H1 (cell line): ENCODE results near the gene TUBB2B.
"Not testable (repeated sequence)": the region's sequence is repeated elsewhere in the genome, so short reads cannot be mapped to it uniquely, and the experiment has no call there.

ENCODE experiments used
- EP300 ChIP-seq, 2 experiments: IDR thresholded peaks; 1 replicate in 1 of 2; 2 replicates in 1 of 2; pipeline ENCODE4 v1.6.1; 2011 to 2012; ENCODE audit warnings: low read depth in 2 of 2, low read length in 2 of 2, mild to moderate bottlenecking in 2 of 2, borderline replicate concordance in 1 of 2, inconsistent platforms in 1 of 2, moderate library complexity in 1 of 2
- EZH2 ChIP-seq: fragments of 200-600 bp; sonication (generic); IDR thresholded peaks from 2 replicates; pipeline ENCODE4 v1.7.1; 2012; ENCODE audit warnings: low read depth, mild to moderate bottlenecking, moderate library complexity, low read length, inconsistent platforms; ENCODE audit not compliant: severe bottlenecking
- HDAC6 ChIP-seq: IDR thresholded peaks from one replicate; pipeline ENCODE4 v1.7.1; 2012; ENCODE audit warnings: low read depth, mild to moderate bottlenecking, inconsistent platforms, low read length, moderate library complexity
- JUND ChIP-seq: IDR thresholded peaks from 2 replicates; pipeline ENCODE4 v1.6.1; 2011; ENCODE audit warnings: mild to moderate bottlenecking, improper control_type of control experiment, low read length
- POLR2A ChIP-seq, 2 experiments: IDR thresholded peaks; 1 replicate in 1 of 2; 2 replicates in 1 of 2; pipeline ENCODE4 v1.6.1; 2011; ENCODE audit warnings: low read depth in 2 of 2, low read length in 2 of 2, mild to moderate bottlenecking in 2 of 2; ENCODE audit errors: control extremely low read depth in 1 of 2
- RFX5 ChIP-seq: IDR thresholded peaks from 2 replicates; pipeline ENCODE4 v1.6.1; 2011; ENCODE audit warnings: low read depth, low read length, improper control_type of control experiment, borderline replicate concordance
- SP1 ChIP-seq: IDR thresholded peaks from 2 replicates; pipeline ENCODE4 v1.6.1; 2011; ENCODE audit warnings: low read depth, low read length
- TAF1 ChIP-seq: IDR thresholded peaks from 2 replicates; pipeline ENCODE4 v1.6.1; 2011; ENCODE audit warnings: mild to moderate bottlenecking, low read depth, low read length
- TAF7 ChIP-seq: optimal IDR thresholded peaks from 2 replicates; pipeline ENCODE3; 2011; ENCODE audit warnings: low read depth, mild to moderate bottlenecking, inconsistent platforms, low read length, moderate library complexity, borderline replicate concordance
- TF ChIP-seq, protein P1 (sequence below): IDR thresholded peaks from 2 replicates; pipeline ENCODE4 v1.6.1; 2011; ENCODE audit warnings: low read length, improper control_type of control experiment
- TF ChIP-seq, protein P2 (sequence below), 3 experiments: IDR thresholded peaks; 1 replicate in 2 of 3; 2 replicates in 1 of 3; pipeline versions ENCODE4 v1.5.1 to v1.6.1; 2011; ENCODE audit warnings: low read length in 3 of 3, mild to moderate bottlenecking in 3 of 3, inconsistent platforms in 2 of 3, low read depth in 1 of 3, moderate library complexity in 1 of 3; ENCODE audit not compliant: insufficient read depth in 1 of 3; ENCODE audit errors: control extremely low read depth in 1 of 3
- TF ChIP-seq, protein P3 (sequence below): IDR thresholded peaks from 2 replicates; pipeline ENCODE4 v1.6.1; 2012; ENCODE audit warnings: low read length, inconsistent platforms

GRCh38 chr6:3178666-3179065 is 48.8 kb downstream of the TUBB2B start:
- not testable (repeated sequence) for TF ChIP-seq RFX5; HDAC6; EP300 (IDR thresholded peaks at IDR 0.05; ENCODE audit: borderline replicate concordance in 1 of 2, low read depth in 2 of 2, low read length in 2 of 2); TAF1; POLR2A (IDR thresholded peaks at IDR 0.05; ENCODE audit: control extremely low read depth in 1 of 2, low read depth in 2 of 2, low read length in 2 of 2); JUND; EZH2; SP1; TAF7
- TF ChIP-seq, protein P1, sequence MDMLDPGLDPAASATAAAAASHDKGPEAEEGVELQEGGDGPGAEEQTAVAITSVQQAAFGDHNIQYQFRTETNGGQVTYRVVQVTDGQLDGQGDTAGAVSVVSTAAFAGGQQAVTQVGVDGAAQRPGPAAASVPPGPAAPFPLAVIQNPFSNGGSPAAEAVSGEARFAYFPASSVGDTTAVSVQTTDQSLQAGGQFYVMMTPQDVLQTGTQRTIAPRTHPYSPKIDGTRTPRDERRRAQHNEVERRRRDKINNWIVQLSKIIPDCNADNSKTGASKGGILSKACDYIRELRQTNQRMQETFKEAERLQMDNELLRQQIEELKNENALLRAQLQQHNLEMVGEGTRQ = not testable (repeated sequence)
- TF ChIP-seq, protein P2, sequence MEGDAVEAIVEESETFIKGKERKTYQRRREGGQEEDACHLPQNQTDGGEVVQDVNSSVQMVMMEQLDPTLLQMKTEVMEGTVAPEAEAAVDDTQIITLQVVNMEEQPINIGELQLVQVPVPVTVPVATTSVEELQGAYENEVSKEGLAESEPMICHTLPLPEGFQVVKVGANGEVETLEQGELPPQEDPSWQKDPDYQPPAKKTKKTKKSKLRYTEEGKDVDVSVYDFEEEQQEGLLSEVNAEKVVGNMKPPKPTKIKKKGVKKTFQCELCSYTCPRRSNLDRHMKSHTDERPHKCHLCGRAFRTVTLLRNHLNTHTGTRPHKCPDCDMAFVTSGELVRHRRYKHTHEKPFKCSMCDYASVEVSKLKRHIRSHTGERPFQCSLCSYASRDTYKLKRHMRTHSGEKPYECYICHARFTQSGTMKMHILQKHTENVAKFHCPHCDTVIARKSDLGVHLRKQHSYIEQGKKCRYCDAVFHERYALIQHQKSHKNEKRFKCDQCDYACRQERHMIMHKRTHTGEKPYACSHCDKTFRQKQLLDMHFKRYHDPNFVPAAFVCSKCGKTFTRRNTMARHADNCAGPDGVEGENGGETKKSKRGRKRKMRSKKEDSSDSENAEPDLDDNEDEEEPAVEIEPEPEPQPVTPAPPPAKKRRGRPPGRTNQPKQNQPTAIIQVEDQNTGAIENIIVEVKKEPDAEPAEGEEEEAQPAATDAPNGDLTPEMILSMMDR (IDR thresholded peaks at IDR 0.05; ENCODE audit: control extremely low read depth in 1 of 3, insufficient read depth in 1 of 3, low read depth in 1 of 3, low read length in 3 of 3) = not testable (repeated sequence)
- TF ChIP-seq, protein P3, sequence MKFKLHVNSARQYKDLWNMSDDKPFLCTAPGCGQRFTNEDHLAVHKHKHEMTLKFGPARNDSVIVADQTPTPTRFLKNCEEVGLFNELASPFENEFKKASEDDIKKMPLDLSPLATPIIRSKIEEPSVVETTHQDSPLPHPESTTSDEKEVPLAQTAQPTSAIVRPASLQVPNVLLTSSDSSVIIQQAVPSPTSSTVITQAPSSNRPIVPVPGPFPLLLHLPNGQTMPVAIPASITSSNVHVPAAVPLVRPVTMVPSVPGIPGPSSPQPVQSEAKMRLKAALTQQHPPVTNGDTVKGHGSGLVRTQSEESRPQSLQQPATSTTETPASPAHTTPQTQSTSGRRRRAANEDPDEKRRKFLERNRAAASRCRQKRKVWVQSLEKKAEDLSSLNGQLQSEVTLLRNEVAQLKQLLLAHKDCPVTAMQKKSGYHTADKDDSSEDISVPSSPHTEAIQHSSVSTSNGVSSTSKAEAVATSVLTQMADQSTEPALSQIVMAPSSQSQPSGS = not testable (repeated sequence)
